Stimulated activated CD4-positive, alpha-beta T cell treated with anti-CD3 and anti-CD28 coated beads, TNF-alpha, amount 100 ng/mL, for 24 hours (primary cell): ENCODE measurements around the gene MAP3K10.
"Not testable (repeated sequence)": the region's sequence is repeated elsewhere in the genome, so short reads cannot be mapped to it uniquely, and the experiment has no call there.

Experiments
- DNase-seq, 3 experiments: peaks; one replicate each; pipeline ENCODE4 v3.0.0-alpha.2; 2020; ENCODE audit warnings: low read depth in 3 of 3

The MAP3K10 gene

GRCh38 chr19:40190891-40191835 is at the start of gene MAP3K10:
Gene MAP3K10 (plus strand): TSS chr19:40191426. CDS start chr19:40192032, 606 bp downstream.
- DNase-seq: peak; percentile 62 to 78 (median 64)

GRCh38 chr19:40141551-40141950 is 49.7 kb upstream of the MAP3K10 start:
- no peak for DNase-seq

- DNase-seq: no peak
Measured at GRCh38 chr19:40143612-40144011, 47.6 kb upstream of the MAP3K10 start.

GRCh38 chr19:40144151-40144550 is 47.1 kb upstream of the MAP3K10 start:
- no peak for DNase-seq

GRCh38 chr19:40144947-40145748 is 46.1 kb upstream of the MAP3K10 start:
- DNase-seq: no peak

- DNase-seq: not testable (repeated sequence)
Measured at GRCh38 chr19:40145749-40146029, 45.5 kb upstream of the MAP3K10 start.

- DNase-seq: no peak
Measured at GRCh38 chr19:40147338-40147692, 43.9 kb upstream of the MAP3K10 start.

GRCh38 chr19:40147693-40148347 is 43.4 kb upstream of the MAP3K10 start:
- DNase-seq: no peak

GRCh38 chr19:40149501-40149900 is 41.7 kb upstream of the MAP3K10 start:
- no peak for DNase-seq

GRCh38 chr19:40150170-40150569 is 41.1 kb upstream of the MAP3K10 start:
- no peak for DNase-seq

- DNase-seq: no peak
Measured at GRCh38 chr19:40154121-40154680, 37.0 kb upstream of the MAP3K10 start.

- DNase-seq: no peak
Measured at GRCh38 chr19:40155749-40156265, 35.4 kb upstream of the MAP3K10 start.

GRCh38 chr19:40157059-40157458 is 34.2 kb upstream of the MAP3K10 start:
- no peak for DNase-seq

- no peak for DNase-seq
Measured at GRCh38 chr19:40159744-40160143, 31.5 kb upstream of the MAP3K10 start.

- DNase-seq: no peak
Measured at GRCh38 chr19:40162104-40162503, 29.1 kb upstream of the MAP3K10 start.

- no peak for DNase-seq
Measured at GRCh38 chr19:40163541-40164129, 27.6 kb upstream of the MAP3K10 start.

- DNase-seq: peak; percentile 29 to 59 (median 35)
Measured at GRCh38 chr19:40165362-40165937, 25.8 kb upstream of the MAP3K10 start.

- not testable (repeated sequence) for DNase-seq
Measured at GRCh38 chr19:40169482-40170302, 21.5 kb upstream of the MAP3K10 start.

- DNase-seq: not testable (repeated sequence)
Measured at GRCh38 chr19:40170303-40170989, 20.8 kb upstream of the MAP3K10 start.
